H1 (cell line): ENCODE results near the gene CDYL. TPM values are rescaled to one million over a fixed set of nuclear protein-coding genes. Genes with fewer than 3 reads are reported as not detected.

Source experiments
- BACH1 ChIP-seq: IDR thresholded peaks from 2 replicates; pipeline ENCODE4 v1.6.1; 2012; ENCODE audit warnings: low read length, improper control_type of control experiment
- CHD7 ChIP-seq: fragments of 300-600 bp; sonication (generic); IDR thresholded peaks from 2 replicates; pipeline ENCODE4 v1.7.1; 2012; ENCODE audit warnings: low read length, moderate library complexity, mild to moderate bottlenecking, inconsistent platforms; ENCODE audit not compliant: insufficient replicate concordance
- CTBP2 ChIP-seq: IDR thresholded peaks from 2 replicates; pipeline ENCODE4 v1.7.0; 2011; ENCODE audit warnings: borderline replicate concordance, mild to moderate bottlenecking, moderate library complexity, mixed read lengths, low read length; ENCODE audit not compliant: insufficient read depth, insufficient read length
- EP300 ChIP-seq, 2 experiments: IDR thresholded peaks; 1 replicate in 1 of 2; 2 replicates in 1 of 2; pipeline ENCODE4 v1.6.1; 2011 to 2012; ENCODE audit warnings: low read depth in 2 of 2, low read length in 2 of 2, mild to moderate bottlenecking in 2 of 2, borderline replicate concordance in 1 of 2, inconsistent platforms in 1 of 2, moderate library complexity in 1 of 2
- EZH2 ChIP-seq: fragments of 200-600 bp; sonication (generic); IDR thresholded peaks from 2 replicates; pipeline ENCODE4 v1.7.1; 2012; ENCODE audit warnings: low read depth, mild to moderate bottlenecking, moderate library complexity, low read length, inconsistent platforms; ENCODE audit not compliant: severe bottlenecking
- JUND ChIP-seq: IDR thresholded peaks from 2 replicates; pipeline ENCODE4 v1.6.1; 2011; ENCODE audit warnings: mild to moderate bottlenecking, improper control_type of control experiment, low read length
- SAP30 ChIP-seq: fragments of 300-600 bp; sonication (generic); IDR thresholded peaks from 2 replicates; pipeline ENCODE4 v1.7.1; 2012; ENCODE audit warnings: low read length, moderate library complexity, mild to moderate bottlenecking, inconsistent platforms; ENCODE audit not compliant: insufficient read depth, insufficient replicate concordance
- TBP ChIP-seq: IDR thresholded peaks from 2 replicates; pipeline ENCODE4 v1.6.1; 2011; ENCODE audit warnings: low read depth, low read length, improper control_type of control experiment
- polyA plus RNA-seq, 7 experiments: library from polyadenylated mRNA; depleted of rRNA in 3 of 7; stranded (reverse) in 5 of 7; unstranded in 2 of 7; fragments of >200 nt in 5 of 7; fragments of 200-250 nt in 2 of 7; gene quantifications; 1 replicate in 5 of 7; 2 replicates in 1 of 7; 4 replicates in 1 of 7; pipeline versions ENCODE4 v1.2.1 to v1.2.3, GENCODE V29; 2011 to 2013; ENCODE audit warnings: missing spikeins in 2 of 7, mixed read lengths in 2 of 7
- total RNA-seq: library from RNA; stranded (reverse); fragmentation: NEBNext Ultra II Directional; extraction: Animal tissue kit (Norgen Biotek cat#: 25700); gene quantifications from 2 replicates; pipeline ENCODE4 v1.2.1, GENCODE V29; 2021
- TF ChIP-seq, protein P1 (sequence below): IDR thresholded peaks from 2 replicates; pipeline ENCODE4 v1.6.1; 2011; ENCODE audit warnings: low read length, improper control_type of control experiment

Gene CDYL
- total and polyA plus RNA-seq, 2 of the 8 experiments (the other 6 are each of a cell fraction or from before 2014, with no cell fraction given): 56.4 to 119 TPM

DNA sequence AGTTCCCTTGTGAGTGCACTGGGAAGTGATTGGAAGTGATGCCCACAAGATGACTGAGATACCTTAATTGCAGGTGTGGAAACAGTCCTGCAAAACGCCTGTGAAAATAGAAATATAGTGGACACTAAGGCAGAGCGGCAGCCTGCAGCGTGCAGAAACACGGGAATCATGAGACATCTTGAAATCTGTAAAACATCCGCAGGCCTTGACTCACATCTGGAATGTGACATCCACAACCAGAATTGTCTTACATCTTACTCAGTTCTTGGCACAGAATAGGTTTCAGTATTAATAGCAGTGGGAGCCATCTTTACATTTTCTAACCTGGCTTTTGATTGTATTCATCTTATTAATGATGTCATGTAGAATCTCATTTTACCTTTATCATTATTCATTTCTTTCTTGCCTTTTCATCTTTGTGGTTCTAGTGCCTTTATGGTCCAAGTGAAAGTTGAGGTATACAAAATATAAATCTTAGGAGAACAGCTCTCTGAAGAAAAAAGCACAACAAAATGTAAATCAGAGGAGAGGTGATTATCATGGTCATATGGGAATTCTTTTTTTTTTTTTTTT is 44.6 kb downstream of the CDYL start (continued):
- no peak for TF ChIP-seq CHD7
- TF ChIP-seq, protein P1, sequence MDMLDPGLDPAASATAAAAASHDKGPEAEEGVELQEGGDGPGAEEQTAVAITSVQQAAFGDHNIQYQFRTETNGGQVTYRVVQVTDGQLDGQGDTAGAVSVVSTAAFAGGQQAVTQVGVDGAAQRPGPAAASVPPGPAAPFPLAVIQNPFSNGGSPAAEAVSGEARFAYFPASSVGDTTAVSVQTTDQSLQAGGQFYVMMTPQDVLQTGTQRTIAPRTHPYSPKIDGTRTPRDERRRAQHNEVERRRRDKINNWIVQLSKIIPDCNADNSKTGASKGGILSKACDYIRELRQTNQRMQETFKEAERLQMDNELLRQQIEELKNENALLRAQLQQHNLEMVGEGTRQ: no peak
- no peak for TF ChIP-seq SAP30
- TF ChIP-seq CTBP2: no peak
- TF ChIP-seq TBP: no peak
- TF ChIP-seq EZH2: no peak
- no peak for TF ChIP-seq BACH1
- TF ChIP-seq JUND: no peak
- TF ChIP-seq EP300 (IDR thresholded peaks at IDR 0.05; ENCODE audit: borderline replicate concordance in 1 of 2, low read depth in 2 of 2, low read length in 2 of 2): no peak
